Keratinocyte (primary cell): ENCODE data around the gene PLK1.

Experiments
- EZH2 ChIP-seq: IDR thresholded peaks from one replicate; pipeline ENCODE4 v1.6.1; 2012; ENCODE audit warnings: inconsistent platforms, mild to moderate bottlenecking, low read length, moderate library complexity
- TF ChIP-seq, protein P1 (sequence below), 3 experiments: IDR thresholded peaks in 1 of 3; conservative IDR thresholded peaks in 1 of 3; optimal IDR thresholded peaks in 1 of 3; 2 replicates in 2 of 3; 3 replicates in 1 of 3; pipeline versions ENCODE3 to v1.5.1; 2011; ENCODE audit warnings: low read length in 3 of 3, mild to moderate bottlenecking in 3 of 3, moderate library complexity in 2 of 3, control low read depth in 1 of 3, inconsistent platforms in 1 of 3; ENCODE audit not compliant: insufficient read depth in 2 of 3; ENCODE audit errors: extremely low read depth in 1 of 3

- TF ChIP-seq, protein P1, sequence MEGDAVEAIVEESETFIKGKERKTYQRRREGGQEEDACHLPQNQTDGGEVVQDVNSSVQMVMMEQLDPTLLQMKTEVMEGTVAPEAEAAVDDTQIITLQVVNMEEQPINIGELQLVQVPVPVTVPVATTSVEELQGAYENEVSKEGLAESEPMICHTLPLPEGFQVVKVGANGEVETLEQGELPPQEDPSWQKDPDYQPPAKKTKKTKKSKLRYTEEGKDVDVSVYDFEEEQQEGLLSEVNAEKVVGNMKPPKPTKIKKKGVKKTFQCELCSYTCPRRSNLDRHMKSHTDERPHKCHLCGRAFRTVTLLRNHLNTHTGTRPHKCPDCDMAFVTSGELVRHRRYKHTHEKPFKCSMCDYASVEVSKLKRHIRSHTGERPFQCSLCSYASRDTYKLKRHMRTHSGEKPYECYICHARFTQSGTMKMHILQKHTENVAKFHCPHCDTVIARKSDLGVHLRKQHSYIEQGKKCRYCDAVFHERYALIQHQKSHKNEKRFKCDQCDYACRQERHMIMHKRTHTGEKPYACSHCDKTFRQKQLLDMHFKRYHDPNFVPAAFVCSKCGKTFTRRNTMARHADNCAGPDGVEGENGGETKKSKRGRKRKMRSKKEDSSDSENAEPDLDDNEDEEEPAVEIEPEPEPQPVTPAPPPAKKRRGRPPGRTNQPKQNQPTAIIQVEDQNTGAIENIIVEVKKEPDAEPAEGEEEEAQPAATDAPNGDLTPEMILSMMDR (optimal IDR thresholded peaks at IDR 0.05 in 1 of 3, IDR thresholded peaks at IDR 0.05 in 1 of 3, conservative IDR thresholded peaks at IDR 0.05 in 1 of 3; ENCODE audit: extremely low read depth in 1 of 3, insufficient read depth in 2 of 3, low read length in 3 of 3): no peak
- no peak for TF ChIP-seq EZH2
These were observed 1.7 kb upstream of the PLK1 start for GRCh38 chr16:23676924-23677480.
